HG02840 (cell line): ENCODE measurements around the gene EHBP1.

Source experiments
- ATAC-seq: cut with Tn5 transposase; IDR thresholded peaks from one replicate; pipeline ENCODE4 v1.9.1; 2021; ENCODE audit warnings: mild to moderate bottlenecking, moderate library complexity, moderate number of reproducible peaks; ENCODE audit not compliant: unreplicated experiment, low FRiP score

The EHBP1 gene

GRCh38 chr2:62705007-62705829 is at the start of gene EHBP1:
TSS of gene EHBP1 (plus strand) at chr2:62705713. CDS start at chr2:62707192, 1,479 bp downstream.
- peak; percentile 96 for ATAC-seq

GRCh38 chr2:62657783-62658182 is 47.7 kb upstream of the EHBP1 start:
- no peak for ATAC-seq

- no peak for ATAC-seq
These were observed 46.6 kb upstream of the EHBP1 start for GRCh38 chr2:62658891-62659290.

GRCh38 chr2:62660087-62660486 is 45.4 kb upstream of the EHBP1 start:
- peak; percentile 75 for ATAC-seq

- no peak for ATAC-seq
These were observed 44.8 kb upstream of the EHBP1 start for GRCh38 chr2:62660582-62661262.

- ATAC-seq = no peak
These were observed 44.3 kb upstream of the EHBP1 start for GRCh38 chr2:62661263-62661635.

- ATAC-seq = no peak
These were observed 43.4 kb upstream of the EHBP1 start for GRCh38 chr2:62662131-62662530.

GRCh38 chr2:62662554-62662953 is 43.0 kb upstream of the EHBP1 start:
- ATAC-seq = no peak

GRCh38 chr2:62663411-62663810 is 42.1 kb upstream of the EHBP1 start:
- ATAC-seq = no peak

- ATAC-seq = no peak
These were observed 41.4 kb upstream of the EHBP1 start for GRCh38 chr2:62663920-62664795.

- ATAC-seq = no peak
These were observed 40.1 kb upstream of the EHBP1 start for GRCh38 chr2:62665446-62665845.

GRCh38 chr2:62669180-62669579 is 36.3 kb upstream of the EHBP1 start:
- ATAC-seq = no peak

GRCh38 chr2:62672601-62673000 is 32.9 kb upstream of the EHBP1 start:
- no peak for ATAC-seq

GRCh38 chr2:62675062-62675461 is 30.5 kb upstream of the EHBP1 start:
- no peak for ATAC-seq

- ATAC-seq = no peak
These were observed 20.3 kb upstream of the EHBP1 start for GRCh38 chr2:62685256-62685655.

GRCh38 chr2:62686012-62686685 is 19.4 kb upstream of the EHBP1 start:
- no peak for ATAC-seq

GRCh38 chr2:62687636-62688035 is 17.9 kb upstream of the EHBP1 start:
- ATAC-seq = no peak

GRCh38 chr2:62688771-62689170 is 16.7 kb upstream of the EHBP1 start:
- no peak for ATAC-seq

- ATAC-seq = no peak
These were observed 14.3 kb upstream of the EHBP1 start for GRCh38 chr2:62691186-62691585.

GRCh38 chr2:62692225-62692624 is 13.3 kb upstream of the EHBP1 start:
- no peak for ATAC-seq
